ENCODE data around the gene HSPA2. TPM values are rescaled to one million over a fixed set of nuclear protein-coding genes. Genes with fewer than 3 reads are reported as not detected.
A peak's percentile ranks its signal among the peaks of the same experiment; 100 is the strongest.

Gene HSPA2
- total and polyA plus RNA-seq, 2 donors (not counting 1 experiment from before 2014, with no cell fraction given): 3.6 to 19.6 TPM

DNA sequence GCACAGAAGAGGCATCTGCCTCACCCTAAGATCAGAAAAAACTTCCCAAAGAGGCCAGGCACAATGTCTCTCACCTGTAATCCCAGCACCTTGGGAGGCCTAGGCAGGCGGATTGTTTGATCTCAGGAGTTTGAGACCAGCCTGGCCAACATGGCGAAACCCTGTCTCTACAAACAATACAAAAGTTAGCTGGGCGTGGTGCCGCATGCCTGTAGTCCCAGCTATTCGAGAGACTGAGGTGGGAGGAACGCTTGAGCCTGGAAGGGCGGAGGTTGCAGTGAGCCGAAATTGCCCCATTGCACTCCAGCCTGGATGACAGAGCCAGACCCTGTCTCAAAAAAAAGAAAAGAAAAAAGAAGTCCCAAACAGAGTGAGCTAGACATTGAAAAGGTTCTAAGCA, 31.5 kb upstream of the HSPA2 start:
- peaks cover 71% of the 10 kb centered on the region for H4K20me1 ChIP-seq (ENCODE audit: control insufficient read depth, insufficient read depth, low read length, poor library complexity, severe bottlenecking)
- peaks cover 58 to 62% of the 10 kb centered on the region in 2 donors for H3K4me1 ChIP-seq (ENCODE audit: control insufficient read depth in 2 of 2, insufficient read depth in 2 of 2, low read length in 2 of 2)

More for the DNA sequence above, 31.5 kb upstream of the HSPA2 start:
- peaks cover 91% of the 10 kb centered on the region for H3K79me2 ChIP-seq (ENCODE audit: control insufficient read depth, insufficient read depth, low read length)
- H3K4me3 ChIP-seq (ENCODE audit: control extremely low read depth in 1 of 5, extremely low read depth in 1 of 5, insufficient read depth in 1 of 5, low read depth in 2 of 5, low read length in 4 of 5): no peak overlapping the region
- TF ChIP-seq EZH2 (IDR thresholded peaks at IDR 0.05; ENCODE audit: borderline replicate concordance, insufficient read depth, low read depth, low read length, poor library complexity, severe bottlenecking): no peak
- TF ChIP-seq, protein P1, sequence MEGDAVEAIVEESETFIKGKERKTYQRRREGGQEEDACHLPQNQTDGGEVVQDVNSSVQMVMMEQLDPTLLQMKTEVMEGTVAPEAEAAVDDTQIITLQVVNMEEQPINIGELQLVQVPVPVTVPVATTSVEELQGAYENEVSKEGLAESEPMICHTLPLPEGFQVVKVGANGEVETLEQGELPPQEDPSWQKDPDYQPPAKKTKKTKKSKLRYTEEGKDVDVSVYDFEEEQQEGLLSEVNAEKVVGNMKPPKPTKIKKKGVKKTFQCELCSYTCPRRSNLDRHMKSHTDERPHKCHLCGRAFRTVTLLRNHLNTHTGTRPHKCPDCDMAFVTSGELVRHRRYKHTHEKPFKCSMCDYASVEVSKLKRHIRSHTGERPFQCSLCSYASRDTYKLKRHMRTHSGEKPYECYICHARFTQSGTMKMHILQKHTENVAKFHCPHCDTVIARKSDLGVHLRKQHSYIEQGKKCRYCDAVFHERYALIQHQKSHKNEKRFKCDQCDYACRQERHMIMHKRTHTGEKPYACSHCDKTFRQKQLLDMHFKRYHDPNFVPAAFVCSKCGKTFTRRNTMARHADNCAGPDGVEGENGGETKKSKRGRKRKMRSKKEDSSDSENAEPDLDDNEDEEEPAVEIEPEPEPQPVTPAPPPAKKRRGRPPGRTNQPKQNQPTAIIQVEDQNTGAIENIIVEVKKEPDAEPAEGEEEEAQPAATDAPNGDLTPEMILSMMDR (IDR thresholded peaks at IDR 0.05): no peak
- intact Hi-C loops (cut with micrococcal nuclease): no loop called here
- H3K9ac ChIP-seq (ENCODE audit: low read length): no peak overlapping the region
- H3K36me3 ChIP-seq (replicated peaks in 1 of 2; ENCODE audit: control extremely low read depth in 1 of 2, control insufficient read depth in 1 of 2, extremely low read depth in 1 of 2, insufficient read depth in 2 of 2, low read length in 1 of 2): peaks cover 0 to 3% of the 10 kb centered on the region in 2 experiments
- DNase-seq (no peak), ATAC-seq (ENCODE audit: low read depth) (no peak)
- peak overlapping the region; percentile 27 for H3K27ac Mint-ChIP-seq
- H3K4me3 Mint-ChIP-seq: peak overlapping the region; percentile 47
- peaks cover 73% of the 10 kb centered on the region for H3K4me1 Mint-ChIP-seq
- 84% methylated on average over 6 of the region's 8 CpGs for WGBS (ENCODE audit: insufficient coverage)
- no peaks in the 10 kb centered on the region for H3K27me3 Mint-ChIP-seq
- ChIA-PET CTCF (interaction anchor here (1.0 to 10.3 kb wide), 8 partner anchors 12 to 171 kb away, joined by 3 to 92 read pairs (median 6); partner anchors contain the start of gene HSPA2), POLR2A (interaction anchor here (1.0 to 1.4 kb wide), 2 partner anchors 13 to 165 kb away, joined by 3 to 7 read pairs; no protein-coding TSS in a partner anchor)
- H3K27ac ChIP-seq (ENCODE audit: low read length in 2 of 2): peak overlapping the region in 1 of 2 donors; percentile 49
- H2AFZ ChIP-seq (ENCODE audit: insufficient read depth, low read depth, low read length, poor library complexity, severe bottlenecking): no peak overlapping the region
- no peaks in the 10 kb centered on the region for H3K9me3 Mint-ChIP-seq (ENCODE audit: insufficient read depth)
- H3K27me3 ChIP-seq (replicated peaks in 1 of 4; ENCODE audit: control extremely low read depth in 1 of 4, control insufficient read depth in 3 of 4, insufficient read depth in 4 of 4, low read length in 3 of 4): no peaks in the 10 kb centered on the region
- H3K9me3 ChIP-seq (ENCODE audit: control extremely low read depth in 1 of 3, control insufficient read depth in 2 of 3, insufficient read depth in 1 of 3, low read length in 2 of 3): no peaks in the 10 kb centered on the region
- peak overlapping the region; percentile 86 for H3K4me2 ChIP-seq (replicated peaks; ENCODE audit: low read depth, low read length, poor library complexity, severe bottlenecking)

Data from B cell (primary cell).